KG1 (cell line): ENCODE data around the gene IDH3G.
A peak's percentile ranks its signal among the peaks of the same experiment; 100 is the strongest.
"Not testable (repeated sequence)": the region's sequence is repeated elsewhere in the genome, so short reads cannot be mapped to it uniquely, and the experiment has no call there.

Experiments
- DNase-seq: peaks from one replicate; lab custom pipeline; 2025; lab: John Stamatoyannopoulos, UW

Gene IDH3G

DNA sequence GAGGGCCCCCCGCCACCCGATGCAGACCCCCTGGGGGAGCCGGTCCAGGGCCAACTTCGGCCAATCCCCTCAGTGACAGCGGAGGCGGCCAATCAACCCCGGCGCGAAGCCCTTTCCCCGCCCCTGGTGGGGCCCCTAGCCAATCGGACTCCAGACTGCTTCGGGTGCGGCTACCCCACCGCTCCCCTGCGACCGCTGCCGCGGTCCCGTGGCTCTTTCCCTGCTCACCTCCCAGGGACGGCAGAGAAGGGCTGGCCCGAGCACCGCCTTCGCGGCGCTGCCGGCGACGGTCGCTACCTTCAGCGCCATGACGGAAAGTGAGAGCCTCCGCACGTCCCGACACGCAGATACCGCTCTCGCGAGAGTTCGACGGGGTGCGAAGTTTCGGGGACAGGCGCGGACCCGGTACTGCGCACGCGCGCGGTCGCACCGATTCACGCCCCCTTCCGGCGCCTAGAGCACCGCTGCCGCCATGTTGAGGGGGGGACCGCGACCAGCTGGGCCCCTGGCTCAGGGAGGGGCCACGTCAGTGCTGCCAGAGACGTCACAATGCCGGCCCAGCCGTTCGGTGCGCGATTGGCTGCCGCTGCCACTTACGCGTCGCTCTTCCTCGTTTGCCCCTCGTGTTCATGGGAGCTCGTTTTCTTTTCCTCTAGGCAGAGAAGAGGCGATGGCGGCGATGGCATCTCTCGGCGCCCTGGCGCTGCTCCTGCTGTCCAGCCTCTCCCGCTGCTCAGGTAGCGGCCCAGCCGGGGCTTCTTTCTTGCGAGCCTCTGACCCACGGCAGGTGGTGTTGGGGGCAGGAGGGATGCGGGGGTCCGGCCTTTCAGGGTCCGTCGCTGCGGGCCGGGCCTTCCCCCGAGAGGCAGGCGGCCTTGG lies at the start of gene IDH3G, which contains the start of gene SSR4:
TSS of gene IDH3G (minus strand) at position 358 of the 879 bp plus-strand sequence. CDS start at position 309, 49 bp downstream.
TSS of gene SSR4 (plus strand) at position 651 of the 879 bp plus-strand sequence. CDS start at position 671, 20 bp downstream.
- peak; percentile 89 for DNase-seq

- DNase-seq: no peak
Observed at GRCh38 chrX:153836921-153837320, 42.7 kb upstream of the IDH3G start.

- no peak for DNase-seq
Observed at GRCh38 chrX:153832728-153833127, 38.6 kb upstream of the IDH3G start.

GRCh38 chrX:153831429-153832150 lies 37.4 kb upstream of the IDH3G start:
- no peak for DNase-seq

- DNase-seq: no peak
Observed at GRCh38 chrX:153830640-153831428, 36.7 kb upstream of the IDH3G start.

DNA sequence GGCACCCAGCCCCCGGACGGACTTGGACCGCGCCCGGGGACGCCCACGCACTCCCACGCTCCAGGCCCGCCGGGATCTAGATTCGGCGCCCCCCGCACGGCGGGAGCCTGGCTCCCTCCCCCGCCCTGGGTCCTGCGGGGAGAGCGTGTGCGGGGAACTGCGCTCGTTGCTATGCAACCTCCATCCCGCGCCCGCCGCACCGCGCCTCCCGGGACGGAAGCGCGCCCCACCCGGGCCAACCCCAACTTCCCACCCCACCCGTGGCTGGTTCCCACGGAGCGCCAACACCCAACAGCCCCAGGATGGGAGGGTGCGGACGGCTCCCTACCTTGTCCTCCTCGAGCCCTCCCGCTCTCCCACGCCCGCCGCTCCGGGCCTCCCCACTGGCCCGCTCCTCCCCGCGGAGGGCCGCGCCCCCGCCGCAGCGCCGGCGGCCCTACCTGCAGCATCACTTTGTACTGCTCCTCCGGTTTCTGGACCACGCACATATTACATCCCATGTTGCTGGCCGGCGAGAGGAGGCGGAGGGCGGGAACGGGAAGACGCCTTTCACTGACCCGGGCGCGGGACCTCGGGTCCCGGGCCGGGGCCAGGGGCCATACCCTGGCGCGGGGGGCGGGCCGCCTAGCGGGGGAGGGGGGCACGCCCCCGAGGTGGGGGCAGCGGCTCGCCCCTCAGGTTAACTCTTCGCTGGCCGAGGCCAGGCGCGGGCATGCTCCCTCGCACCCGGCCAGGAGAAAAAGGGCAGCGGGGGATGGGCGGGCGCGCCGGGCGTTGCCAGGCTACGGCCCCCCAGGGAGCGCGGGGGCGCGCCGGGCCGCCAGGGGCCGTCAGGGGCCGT lies 35.8 kb upstream of the IDH3G start, which contains the start of gene PDZD4:
TSS of gene PDZD4 (minus strand) at position 746 of the 841 bp plus-strand sequence. CDS start at position 500, 246 bp downstream.
- DNase-seq: no peak

GRCh38 chrX:153829549-153829798 lies 35.3 kb upstream of the IDH3G start:
- no peak for DNase-seq

DNA sequence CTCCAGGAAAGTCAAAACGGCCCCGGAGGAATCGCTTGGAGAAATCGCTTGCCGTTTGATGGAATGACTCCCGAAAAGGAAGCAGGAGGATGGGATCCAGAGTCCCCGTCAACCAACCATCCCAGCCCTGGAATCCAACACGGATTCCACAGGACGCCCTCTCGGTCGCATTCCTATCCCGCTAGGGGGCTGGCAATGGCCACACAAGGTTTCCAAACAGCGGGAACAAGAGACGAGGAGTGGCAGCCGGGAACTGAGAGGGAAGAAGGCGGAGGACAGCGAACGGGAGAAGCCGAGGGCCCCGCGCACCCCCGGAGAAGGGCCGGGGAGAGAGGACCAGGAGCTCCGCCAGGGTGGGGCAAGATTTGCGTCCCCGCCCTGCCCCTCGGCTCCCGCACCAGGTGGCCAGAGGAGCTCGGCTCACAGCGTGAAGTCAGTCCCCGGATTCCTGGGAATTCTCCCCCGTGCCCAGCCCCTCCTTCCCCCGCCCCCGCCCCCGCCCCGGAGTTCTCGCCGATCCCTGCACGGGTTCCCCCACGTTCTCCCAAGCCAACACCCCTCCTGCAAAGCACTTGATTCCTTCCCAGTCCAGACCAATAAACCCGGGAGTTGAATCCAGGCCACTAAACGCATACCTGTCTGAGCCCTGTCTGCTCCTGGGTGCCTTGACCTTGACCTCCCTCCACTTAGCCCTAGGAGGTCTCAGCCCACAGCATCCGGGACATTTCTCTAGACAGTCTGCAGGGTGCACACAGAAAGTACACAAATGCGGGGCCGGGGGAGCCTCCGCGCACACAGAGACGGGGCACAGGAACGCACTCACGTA lies 34.8 kb upstream of the IDH3G start:
- DNase-seq: no peak

GRCh38 chrX:153828308-153828707 lies 34.1 kb upstream of the IDH3G start:
- no peak for DNase-seq

- DNase-seq: no peak
Observed at GRCh38 chrX:153827903-153828302, 33.7 kb upstream of the IDH3G start.

- DNase-seq: no peak
Observed at GRCh38 chrX:153827016-153827415, 32.8 kb upstream of the IDH3G start.

DNA sequence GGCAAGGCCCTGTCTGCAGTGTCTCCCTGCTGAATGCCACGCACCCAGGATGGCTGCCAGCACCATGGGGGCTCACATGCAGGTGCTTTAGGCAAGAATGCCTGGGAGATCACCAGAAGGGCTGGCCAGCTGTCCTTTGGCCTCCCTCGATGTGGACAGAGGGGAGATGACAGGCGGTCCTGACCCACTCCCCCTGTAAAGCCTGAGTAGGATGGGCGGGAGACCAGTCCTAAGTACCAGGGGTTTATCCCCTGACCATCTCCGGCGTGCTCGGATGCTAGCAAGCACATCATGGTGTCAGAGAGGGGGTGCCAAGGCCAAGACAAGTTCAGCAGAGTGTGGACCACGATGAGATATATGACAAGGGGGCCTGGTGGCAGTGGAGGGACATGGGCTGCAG lies 30.9 kb upstream of the IDH3G start:
- DNase-seq: no peak

GRCh38 chrX:153824348-153824747 lies 30.2 kb upstream of the IDH3G start:
- DNase-seq: no peak

DNA sequence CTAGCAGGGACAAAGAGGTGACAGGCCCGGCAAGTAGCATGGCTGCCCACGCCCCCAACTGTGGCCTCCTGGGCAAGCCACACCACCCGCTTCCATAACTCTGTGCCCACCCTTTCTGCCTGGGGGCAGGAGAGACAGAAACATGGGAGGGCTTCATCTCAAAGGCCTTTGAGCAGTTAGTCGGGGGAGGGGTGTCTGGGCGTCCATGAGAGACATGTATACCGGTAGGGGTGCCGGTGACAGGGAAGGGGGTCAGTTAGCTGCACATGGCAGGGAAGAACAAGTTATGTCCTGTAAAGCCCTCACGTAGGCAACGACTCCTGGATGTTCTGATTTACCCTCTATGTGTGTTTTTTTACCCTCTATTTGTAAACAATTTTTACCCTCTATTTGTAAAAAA lies 26.9 kb upstream of the IDH3G start:
- DNase-seq: no peak

GRCh38 chrX:153820601-153821000 lies 26.4 kb upstream of the IDH3G start:
- DNase-seq: no peak

DNA sequence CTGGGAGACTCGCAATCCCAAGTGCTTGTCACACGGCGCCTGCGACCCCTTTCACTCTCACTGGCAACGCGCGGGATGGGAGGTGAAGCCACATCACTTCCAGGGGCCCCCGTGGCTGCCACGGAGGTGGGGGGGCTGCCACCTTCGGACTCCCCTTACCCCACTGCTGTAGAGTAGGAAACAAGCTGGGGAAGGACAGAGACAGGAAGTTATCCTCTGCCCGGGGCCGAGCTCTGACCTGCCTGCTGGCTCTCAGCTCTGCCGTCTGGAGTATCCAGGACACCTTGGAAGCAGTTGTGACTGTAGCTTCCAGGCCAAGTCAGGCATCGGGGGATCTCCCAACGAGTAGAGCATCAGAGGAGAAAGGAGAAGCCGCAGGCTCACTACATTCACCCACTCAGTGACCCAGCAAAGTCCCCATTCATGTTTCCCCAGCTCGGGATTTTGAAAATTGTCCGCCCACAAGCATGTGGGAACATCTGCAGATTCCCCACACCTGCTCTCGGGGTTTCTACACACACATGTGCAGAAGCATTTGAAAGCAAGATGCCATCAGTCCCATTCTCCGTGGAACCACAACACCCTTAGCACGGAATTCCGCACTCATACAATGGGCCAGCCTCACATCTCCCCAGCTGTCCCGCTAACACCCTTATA lies 25.3 kb upstream of the IDH3G start:
- DNase-seq: no peak

- no peak for DNase-seq
Observed at GRCh38 chrX:153818571-153819383, 24.6 kb upstream of the IDH3G start.

DNA sequence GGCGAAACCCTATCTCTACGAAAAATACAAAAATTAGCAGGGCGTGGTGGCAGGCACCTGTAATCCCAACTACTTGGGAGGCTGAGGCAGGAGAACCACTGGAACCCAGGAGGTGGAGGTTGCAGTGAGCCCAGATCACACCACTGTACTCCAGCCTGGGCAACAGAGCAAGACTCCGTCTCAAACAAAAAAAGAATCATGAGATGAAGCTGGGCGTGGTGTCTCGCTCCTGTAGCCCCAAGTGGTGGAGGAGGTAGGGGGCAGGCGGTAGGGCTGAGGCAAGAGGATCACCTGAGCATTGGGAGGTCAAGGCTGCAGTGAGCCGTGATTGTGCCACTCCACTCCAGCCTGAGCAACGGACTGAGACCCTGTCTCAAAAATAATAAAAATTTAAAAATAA lies 23.9 kb upstream of the IDH3G start:
- DNase-seq: not testable (repeated sequence)
